ENCODE data around the gene TRIM17. TPM values are rescaled to one million over a fixed set of nuclear protein-coding genes. Genes with fewer than 3 reads are reported as not detected.

The TRIM17 gene
- total RNA-seq, 4 donors from 2014 or later = 1.2 to 3.8 (median 2.8) TPM

DNA sequence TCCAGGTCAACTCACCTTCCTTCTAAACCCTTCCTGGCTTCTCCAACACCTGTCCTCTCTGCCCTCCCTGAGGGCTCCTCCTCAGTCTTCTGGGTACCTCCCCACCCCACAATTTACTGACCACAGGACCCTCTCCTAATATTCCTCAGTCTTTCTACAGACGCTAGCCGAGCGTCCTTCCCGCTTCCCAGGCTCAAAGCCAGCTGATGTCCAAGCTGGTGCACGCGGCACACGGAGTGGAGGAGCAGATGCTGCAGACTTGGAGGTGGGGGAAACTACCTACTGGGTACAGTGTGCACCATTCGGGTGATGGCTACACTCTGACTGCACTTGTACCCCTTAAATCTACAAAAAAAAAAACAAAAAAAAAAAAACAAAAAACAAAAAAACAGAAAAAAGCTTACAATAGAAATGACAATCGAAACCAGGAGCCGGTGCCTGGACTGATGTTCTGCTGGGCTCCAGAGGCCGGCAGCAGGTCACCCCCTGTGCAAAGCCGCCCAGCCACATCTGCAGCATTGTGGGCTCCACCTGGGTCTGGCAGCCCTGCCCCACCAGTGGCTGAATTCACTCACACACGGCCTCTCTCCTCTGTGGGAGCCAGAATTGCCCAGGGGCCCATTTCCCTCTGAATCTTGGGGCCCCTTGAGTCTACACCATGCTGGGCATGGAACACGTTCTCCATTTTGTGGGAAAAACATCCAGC lies 17.0 kb downstream of the TRIM17 start:
- peak; percentile 31 to 55 for DNase-seq (ENCODE audit: low spot score in 2 of 2)
- no peak for TF ChIP-seq CTCF (IDR thresholded peaks at IDR 0.05)
- no peak for TF ChIP-seq EP300 (IDR thresholded peaks at IDR 0.05)
- no peak for TF ChIP-seq POLR2AphosphoS5 (IDR thresholded peaks at IDR 0.05)
- no peak for TF ChIP-seq POLR2A (IDR thresholded peaks at IDR 0.05)
- no peaks in the 10 kb centered on the region for H3K27me3 ChIP-seq
- H3K4me1 ChIP-seq = peaks cover 25% of the 10 kb centered on the region
- H3K27ac ChIP-seq = no peak overlapping the region
- H3K9me3 ChIP-seq = no peaks in the 10 kb centered on the region
- no peak overlapping the region for H3K4me3 ChIP-seq
- H3K36me3 ChIP-seq = peaks cover 57% of the 10 kb centered on the region
- WGBS = 93% methylated on average over 12 of the region's 14 CpGs

DNA sequence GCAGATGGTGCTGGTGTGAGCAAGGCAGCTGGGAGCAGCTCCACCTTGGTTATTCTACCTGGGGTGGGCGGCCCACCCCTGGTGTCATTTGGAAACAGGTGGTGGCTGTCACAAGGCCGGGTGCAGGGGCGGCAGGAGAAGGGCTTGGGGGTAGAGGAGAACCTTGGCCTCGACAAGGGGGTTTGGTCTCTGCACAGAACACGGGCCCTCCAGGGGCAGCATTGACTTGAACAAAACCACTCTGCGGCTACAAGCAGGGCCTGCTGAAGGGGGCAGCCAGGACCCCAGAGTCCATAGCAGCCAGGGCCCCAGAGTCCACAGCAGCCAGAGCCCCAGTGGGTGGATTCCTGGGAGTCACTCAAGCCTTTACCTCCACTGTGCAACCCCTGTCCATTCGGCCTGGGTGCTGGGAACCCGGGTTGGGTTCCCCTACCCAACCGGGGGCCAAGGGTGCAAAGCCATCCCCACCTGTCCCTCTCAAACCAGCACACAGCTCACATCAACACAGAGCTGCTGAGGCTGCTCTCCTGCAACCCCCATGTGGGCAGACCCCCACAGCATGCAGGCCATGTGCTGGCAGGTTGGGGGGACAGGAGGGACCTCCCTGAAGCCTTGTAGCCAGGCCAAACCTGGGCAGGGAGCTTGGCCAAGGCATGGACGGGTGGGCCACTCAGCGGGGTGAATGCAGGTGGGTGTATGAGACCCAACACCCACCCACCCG lies 17.8 kb downstream of the TRIM17 start:
- DNase-seq (ENCODE audit: low spot score in 2 of 2) = peak; percentile 44 to 73
- peaks cover 62% of the 10 kb centered on the region for H3K36me3 ChIP-seq
- H3K4me1 ChIP-seq = peaks cover 21% of the 10 kb centered on the region
- H3K27ac ChIP-seq = no peak overlapping the region
- no peaks in the 10 kb centered on the region for H3K27me3 ChIP-seq
- WGBS = 86% methylated on average over 10 of the region's 12 CpGs
- H3K9me3 ChIP-seq = no peaks in the 10 kb centered on the region
- H3K4me3 ChIP-seq = no peak overlapping the region
- TF ChIP-seq EP300 (IDR thresholded peaks at IDR 0.05) (no peak), POLR2AphosphoS5 (IDR thresholded peaks at IDR 0.05) (no peak), CTCF (IDR thresholded peaks at IDR 0.05) (no peak), POLR2A (IDR thresholded peaks at IDR 0.05) (no peak)

GRCh38 chr1:228397966-228398365 lies 18.7 kb downstream of the TRIM17 start:
- H3K9me3 ChIP-seq = no peaks in the 10 kb centered on the region
- no peak overlapping the region for H3K27ac ChIP-seq
- peaks cover 22% of the 10 kb centered on the region for H3K4me1 ChIP-seq
- TF ChIP-seq CTCF (IDR thresholded peaks at IDR 0.05) (no peak), POLR2AphosphoS5 (IDR thresholded peaks at IDR 0.05) (no peak), POLR2A (IDR thresholded peaks at IDR 0.05) (no peak), EP300 (IDR thresholded peaks at IDR 0.05) (no peak)
- 93% methylated on average over 6 of the region's 6 CpGs for WGBS
- H3K36me3 ChIP-seq = peaks cover 62% of the 10 kb centered on the region
- H3K4me3 ChIP-seq = no peak overlapping the region
- DNase-seq (ENCODE audit: low spot score in 2 of 2) = peak; percentile 17 to 34
- no peaks in the 10 kb centered on the region for H3K27me3 ChIP-seq

DNA sequence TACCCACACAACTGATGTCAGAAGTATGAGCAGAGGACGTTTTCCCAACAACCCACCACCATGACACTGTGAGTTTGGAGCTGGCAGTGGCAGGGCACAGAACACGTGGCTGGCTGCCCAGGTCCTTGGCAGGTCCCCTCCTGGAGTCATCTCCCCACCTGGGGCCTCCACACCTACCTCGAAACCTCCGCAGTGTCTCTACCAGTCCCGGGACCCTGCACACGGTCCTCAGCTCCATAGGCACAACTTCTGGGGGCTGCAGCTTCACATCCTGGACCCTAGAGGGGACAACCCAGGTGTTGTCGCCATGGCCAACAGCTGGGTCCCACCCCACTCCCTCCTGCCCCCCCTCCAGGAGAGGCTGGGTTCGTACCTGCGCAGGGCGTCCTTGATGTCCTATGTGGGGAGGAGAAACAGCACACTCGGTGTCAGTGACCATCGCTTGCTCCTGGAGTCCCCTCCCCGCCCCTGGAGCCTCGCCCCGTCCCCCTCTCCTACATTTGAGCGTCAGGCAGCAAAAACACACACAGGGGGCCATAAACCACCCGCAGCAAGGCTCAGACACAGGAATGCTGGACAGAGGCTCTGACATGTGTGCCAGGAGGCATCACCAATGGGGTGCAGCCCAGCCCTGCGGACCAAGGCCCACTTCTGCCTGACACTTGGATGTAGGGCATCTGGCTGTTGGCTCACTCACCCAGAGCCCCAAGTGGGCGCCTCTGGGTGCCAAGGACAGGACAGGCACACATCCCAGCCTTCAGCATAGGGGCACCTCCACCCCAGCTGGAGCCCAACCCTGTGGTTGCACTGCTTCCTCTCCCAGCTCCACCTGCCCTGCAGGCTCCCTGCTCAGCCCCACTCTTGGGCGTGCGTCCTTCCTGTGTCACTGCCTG lies 19.6 kb downstream of the TRIM17 start:
- Histone ChIP-seq H3K4me1 (peaks cover 15% of the 10 kb centered on the region), H3K9me3 (no peaks in the 10 kb centered on the region), H3K36me3 (peaks cover 70% of the 10 kb centered on the region), H3K27ac (no peak overlapping the region), H3K4me3 (no peak overlapping the region), H3K27me3 (no peaks in the 10 kb centered on the region)
- DNase-seq (ENCODE audit: low spot score in 2 of 2) = peak; percentile 49 to 75
- TF ChIP-seq POLR2A (IDR thresholded peaks at IDR 0.05) = no peak
- TF ChIP-seq EP300 (IDR thresholded peaks at IDR 0.05) = no peak
- TF ChIP-seq POLR2AphosphoS5 (IDR thresholded peaks at IDR 0.05) = no peak
- TF ChIP-seq CTCF (IDR thresholded peaks at IDR 0.05) = no peak
- WGBS = 74% methylated on average over 4 of the region's 21 CpGs

Measured in suprapubic skin (tissue), 4 donors.